ENCODE data around the gene EHMT1. TPM values are rescaled to one million over a fixed set of nuclear protein-coding genes. Genes with fewer than 3 reads are reported as not detected.

The EHMT1 gene
- total and polyA plus RNA-seq, 2 donors (not counting 1 experiment from before 2014, with no cell fraction given): 101 to 394 TPM

DNA sequence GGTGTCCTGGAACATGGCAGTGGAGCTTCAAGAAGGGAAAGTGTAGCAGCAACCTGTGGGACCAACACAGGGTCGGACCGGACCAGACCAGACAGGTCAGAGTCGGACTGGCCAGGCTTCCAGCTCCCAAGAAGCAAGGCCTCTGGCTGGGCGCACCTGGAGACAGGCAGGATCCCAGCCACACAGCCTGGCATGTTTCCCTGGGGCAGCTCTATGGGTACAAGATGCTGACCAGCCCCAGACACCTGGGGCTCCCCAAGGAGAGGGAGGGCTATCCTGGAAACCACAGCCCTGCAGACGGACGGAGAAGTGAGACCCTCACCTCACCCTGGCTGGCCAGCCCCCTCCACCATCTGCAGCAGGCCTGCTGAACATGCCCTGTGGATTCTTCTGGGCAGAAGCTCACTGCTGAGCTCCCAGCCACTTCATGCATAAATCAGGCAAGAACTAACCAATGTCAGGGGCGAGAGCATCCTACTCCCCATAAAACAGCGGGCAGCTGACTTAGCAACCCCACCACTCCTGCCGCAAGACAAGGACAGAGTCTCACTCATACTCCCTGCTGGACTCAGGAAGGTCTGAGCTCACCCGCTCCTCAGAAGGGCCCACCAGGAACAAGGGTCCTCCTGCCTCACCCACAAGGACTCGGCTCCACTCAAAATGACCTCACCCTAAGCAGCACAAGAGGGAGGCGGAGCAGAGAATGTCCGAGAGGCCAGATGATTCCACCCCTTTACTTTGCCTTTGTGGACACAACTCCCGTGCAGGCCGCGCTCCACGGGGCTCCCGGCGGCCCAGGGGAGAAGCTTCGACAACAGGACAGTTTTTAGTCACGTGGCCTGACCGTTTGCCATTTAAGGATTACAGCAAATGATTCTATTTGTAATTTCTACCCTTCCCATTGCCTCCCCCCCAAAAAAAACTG is 37.2 kb upstream of the EHMT1 start:
- Histone ChIP-seq H3K4me2 (replicated peaks; ENCODE audit: low read depth, low read length, poor library complexity, severe bottlenecking) (no peak overlapping the region), H3K9me3 (ENCODE audit: control extremely low read depth in 1 of 3, control insufficient read depth in 2 of 3, insufficient read depth in 1 of 3, low read length in 2 of 3) (no peaks in the 10 kb centered on the region), H3K79me2 (ENCODE audit: control insufficient read depth, insufficient read depth, low read length) (peaks cover 24% of the 10 kb centered on the region), H3K27ac (ENCODE audit: low read length in 2 of 2) (no peak overlapping the region), H3K9ac (ENCODE audit: low read length) (no peak overlapping the region), H3K36me3 (replicated peaks in 1 of 2; ENCODE audit: control extremely low read depth in 1 of 2, control insufficient read depth in 1 of 2, extremely low read depth in 1 of 2, insufficient read depth in 2 of 2, low read length in 1 of 2) (peaks cover 0 to 30% of the 10 kb centered on the region in 2 experiments), H3K4me3 (ENCODE audit: control extremely low read depth in 1 of 5, extremely low read depth in 1 of 5, insufficient read depth in 1 of 5, low read depth in 2 of 5, low read length in 4 of 5) (no peak overlapping the region), H2AFZ (ENCODE audit: insufficient read depth, low read depth, low read length, poor library complexity, severe bottlenecking) (no peak overlapping the region), H3K4me1 (ENCODE audit: control insufficient read depth in 2 of 2, insufficient read depth in 2 of 2, low read length in 2 of 2) (peaks cover 15 to 20% of the 10 kb centered on the region in 2 donors), H4K20me1 (ENCODE audit: control insufficient read depth, insufficient read depth, low read length, poor library complexity, severe bottlenecking) (peaks cover 11% of the 10 kb centered on the region), H3K27me3 (replicated peaks in 1 of 4; ENCODE audit: control extremely low read depth in 1 of 4, control insufficient read depth in 3 of 4, insufficient read depth in 4 of 4, low read length in 3 of 4) (no peaks in the 10 kb centered on the region)
- intact Hi-C loops (cut with micrococcal nuclease): no loop called here
- no peak for ATAC-seq (ENCODE audit: low read depth)
- ChIA-PET CTCF (interaction anchor here (0.7 to 1.2 kb wide), 3 partner anchors 21 to 113 kb away, joined by 3 to 4 read pairs (median 3); no protein-coding TSS in a partner anchor), POLR2A (interaction anchor here (0.5 kb wide), 1 partner anchor 1121 kb away, joined by 4 read pairs; no protein-coding TSS in a partner anchor)
- no peaks in the 10 kb centered on the region for H3K27me3 Mint-ChIP-seq
- 96% methylated on average over 19 of the region's 22 CpGs for WGBS (ENCODE audit: insufficient coverage)
- no peak overlapping the region for H3K27ac Mint-ChIP-seq
- peak; percentile 7 for DNase-seq
- no peak overlapping the region for H3K4me3 Mint-ChIP-seq
- H3K9me3 Mint-ChIP-seq (ENCODE audit: insufficient read depth): no peaks in the 10 kb centered on the region
- H3K4me1 Mint-ChIP-seq: peaks cover 10% of the 10 kb centered on the region
- TF ChIP-seq EZH2 (IDR thresholded peaks at IDR 0.05; ENCODE audit: borderline replicate concordance, insufficient read depth, low read depth, low read length, poor library complexity, severe bottlenecking): no peak
- TF ChIP-seq, protein P1, sequence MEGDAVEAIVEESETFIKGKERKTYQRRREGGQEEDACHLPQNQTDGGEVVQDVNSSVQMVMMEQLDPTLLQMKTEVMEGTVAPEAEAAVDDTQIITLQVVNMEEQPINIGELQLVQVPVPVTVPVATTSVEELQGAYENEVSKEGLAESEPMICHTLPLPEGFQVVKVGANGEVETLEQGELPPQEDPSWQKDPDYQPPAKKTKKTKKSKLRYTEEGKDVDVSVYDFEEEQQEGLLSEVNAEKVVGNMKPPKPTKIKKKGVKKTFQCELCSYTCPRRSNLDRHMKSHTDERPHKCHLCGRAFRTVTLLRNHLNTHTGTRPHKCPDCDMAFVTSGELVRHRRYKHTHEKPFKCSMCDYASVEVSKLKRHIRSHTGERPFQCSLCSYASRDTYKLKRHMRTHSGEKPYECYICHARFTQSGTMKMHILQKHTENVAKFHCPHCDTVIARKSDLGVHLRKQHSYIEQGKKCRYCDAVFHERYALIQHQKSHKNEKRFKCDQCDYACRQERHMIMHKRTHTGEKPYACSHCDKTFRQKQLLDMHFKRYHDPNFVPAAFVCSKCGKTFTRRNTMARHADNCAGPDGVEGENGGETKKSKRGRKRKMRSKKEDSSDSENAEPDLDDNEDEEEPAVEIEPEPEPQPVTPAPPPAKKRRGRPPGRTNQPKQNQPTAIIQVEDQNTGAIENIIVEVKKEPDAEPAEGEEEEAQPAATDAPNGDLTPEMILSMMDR (IDR thresholded peaks at IDR 0.05): no peak
